CD4-positive, alpha-beta T cell treated with Interleukin-15 for 4 hours (primary cell): Measurements from ENCODE around the gene VEPH1.

Source experiments
- DNase-seq: peaks from one replicate; pipeline ENCODE4 v3.0.0-alpha.2; 2020; ENCODE audit warnings: low spot score

VEPH1 gene

DNA sequence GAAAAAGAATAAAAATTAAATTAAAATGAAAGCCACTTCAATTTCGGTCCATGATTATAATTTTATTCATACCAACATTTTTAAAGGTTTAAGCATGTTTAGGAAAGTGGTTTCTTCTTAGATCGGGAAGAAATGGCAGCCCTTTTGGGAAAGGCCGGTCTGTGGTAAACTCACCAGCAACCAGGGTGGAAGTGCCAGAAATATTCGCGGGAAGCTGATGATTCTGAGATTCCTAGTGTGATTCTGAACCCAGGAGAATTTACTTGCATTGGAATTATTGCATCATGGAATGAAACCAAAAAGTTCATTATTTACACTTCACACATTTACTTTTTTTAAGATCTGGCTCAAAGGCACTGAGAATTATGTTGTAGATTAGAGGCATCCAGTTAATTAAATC, 246.1 kb downstream of the VEPH1 start:
- no peak for DNase-seq

DNA sequence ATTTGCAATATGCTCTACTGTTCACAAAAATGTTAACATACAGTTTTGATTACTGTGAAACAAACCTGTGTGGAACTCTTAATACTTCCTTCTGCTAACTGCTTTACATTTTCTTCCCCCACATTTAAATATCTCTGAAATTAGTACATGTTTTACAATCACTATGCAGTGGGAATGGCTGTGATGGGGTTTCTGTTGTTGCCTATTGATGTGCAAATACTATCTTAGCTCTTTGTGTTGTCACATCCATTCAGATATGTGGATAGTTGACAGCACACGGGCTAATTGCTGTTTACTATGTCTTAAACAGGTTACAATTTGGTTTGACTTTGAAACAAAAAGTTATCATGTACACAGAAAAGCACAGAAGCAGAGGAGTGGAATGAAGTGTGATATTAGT, 247.4 kb downstream of the VEPH1 start:
- DNase-seq = no peak

DNA sequence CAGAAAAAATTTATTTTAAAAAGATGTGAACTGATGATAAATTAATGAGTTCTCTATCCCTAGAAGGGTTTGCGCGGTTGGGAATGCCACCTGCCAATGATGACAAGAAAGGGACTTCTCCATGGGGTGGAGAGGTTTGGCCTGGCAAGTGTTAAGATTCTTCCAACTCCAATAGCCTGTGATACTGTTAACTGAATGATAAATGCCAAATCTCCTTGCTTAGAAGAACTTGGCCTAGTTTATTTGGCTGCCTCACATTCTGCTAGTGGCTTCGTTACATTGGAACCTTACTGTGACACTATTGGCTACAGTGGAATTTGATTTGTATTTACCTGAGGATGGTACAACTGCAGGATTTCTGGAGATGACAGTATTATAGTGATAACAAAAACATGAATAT, 251.5 kb downstream of the VEPH1 start:
- DNase-seq = no peak

DNA sequence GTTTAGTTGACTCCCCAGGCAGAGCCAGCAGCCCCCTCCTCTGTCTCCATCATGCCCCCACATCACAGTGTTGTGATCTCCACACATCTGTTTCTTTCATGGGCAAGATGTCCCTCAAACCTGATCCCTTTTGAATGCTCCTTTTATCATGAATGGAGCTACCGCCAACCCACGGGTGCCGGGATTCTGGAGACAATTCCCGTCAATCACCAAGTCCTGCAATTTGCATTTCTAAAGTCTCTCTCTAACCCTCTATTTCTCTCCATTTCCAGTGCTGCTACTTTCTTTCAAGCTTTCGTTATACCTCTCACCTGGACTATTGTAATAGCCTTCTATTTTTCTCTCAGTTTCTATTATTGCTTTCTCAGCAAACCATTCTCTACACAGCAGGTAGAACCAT, 253.6 kb downstream of the VEPH1 start:
- no peak for DNase-seq

- no peak for DNase-seq
Observed at GRCh38 chr3:157248590-157249422, 254.4 kb downstream of the VEPH1 start.

GRCh38 chr3:157247391-157247790, 255.8 kb downstream of the VEPH1 start:
- DNase-seq = no peak

DNA sequence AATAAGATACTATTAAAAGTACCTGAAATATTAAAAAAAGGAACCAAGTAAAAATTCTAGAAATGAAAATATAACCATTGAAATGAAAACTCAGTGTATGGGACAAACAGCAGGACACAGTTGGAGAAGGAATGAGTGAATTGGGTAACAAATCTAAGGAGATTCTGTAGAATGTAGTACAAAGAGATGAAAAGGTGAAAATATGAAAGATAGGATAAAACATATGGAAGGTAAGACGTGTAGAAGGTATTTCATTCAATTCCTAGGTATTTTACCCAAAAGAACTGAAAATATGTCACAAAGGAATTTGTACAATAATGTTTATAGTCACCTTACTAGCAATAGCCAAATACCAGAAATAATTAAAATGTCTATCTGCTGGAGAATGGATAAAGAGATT, 260.4 kb downstream of the VEPH1 start:
- no peak for DNase-seq

GRCh38 chr3:157241599-157241998, 261.6 kb downstream of the VEPH1 start:
- no peak for DNase-seq

- DNase-seq = no peak
Observed at GRCh38 chr3:157240408-157240807, 262.8 kb downstream of the VEPH1 start.

GRCh38 chr3:157239082-157239704, 264.0 kb downstream of the VEPH1 start:
- peak; percentile 68 for DNase-seq

DNA sequence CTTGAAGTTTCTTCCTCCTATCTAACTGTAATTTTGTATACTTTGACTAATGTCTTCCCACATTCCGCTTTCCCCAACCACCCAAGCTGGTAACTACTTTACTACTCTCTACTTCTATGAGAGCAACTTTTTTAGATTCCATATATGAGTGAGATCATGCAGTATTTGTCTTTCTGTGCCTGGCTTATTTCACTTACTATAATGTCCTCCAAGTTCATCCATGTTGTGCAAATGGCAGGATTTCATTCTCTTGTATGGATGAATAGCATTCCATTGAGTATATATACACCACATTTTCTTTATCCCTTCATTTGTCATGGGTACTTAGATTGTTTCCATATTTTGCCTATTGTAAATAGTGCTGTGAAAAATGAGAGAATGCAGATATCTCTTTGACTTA, 264.8 kb downstream of the VEPH1 start:
- no peak for DNase-seq

- no peak for DNase-seq
Observed at GRCh38 chr3:157237886-157238285, 265.3 kb downstream of the VEPH1 start.

DNA sequence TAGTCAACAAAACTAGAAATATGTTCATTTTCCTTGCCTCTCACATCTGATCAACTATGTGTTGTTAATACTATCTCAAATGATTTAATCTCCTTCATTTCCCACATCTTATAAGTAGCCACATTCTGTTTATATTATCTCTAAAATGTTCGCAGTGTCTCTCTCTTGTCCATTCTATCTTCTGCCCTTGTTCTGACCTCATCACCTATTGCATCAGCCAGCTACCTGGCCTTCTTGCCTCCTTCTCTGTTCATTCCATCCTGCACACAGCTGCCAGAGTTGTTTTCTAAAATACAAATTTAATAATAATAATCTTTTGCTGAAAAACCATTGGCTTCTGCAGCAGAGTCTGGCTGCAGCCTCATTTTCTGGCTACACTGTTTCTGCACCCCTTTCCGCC, 267.9 kb downstream of the VEPH1 start:
- no peak for DNase-seq

DNA sequence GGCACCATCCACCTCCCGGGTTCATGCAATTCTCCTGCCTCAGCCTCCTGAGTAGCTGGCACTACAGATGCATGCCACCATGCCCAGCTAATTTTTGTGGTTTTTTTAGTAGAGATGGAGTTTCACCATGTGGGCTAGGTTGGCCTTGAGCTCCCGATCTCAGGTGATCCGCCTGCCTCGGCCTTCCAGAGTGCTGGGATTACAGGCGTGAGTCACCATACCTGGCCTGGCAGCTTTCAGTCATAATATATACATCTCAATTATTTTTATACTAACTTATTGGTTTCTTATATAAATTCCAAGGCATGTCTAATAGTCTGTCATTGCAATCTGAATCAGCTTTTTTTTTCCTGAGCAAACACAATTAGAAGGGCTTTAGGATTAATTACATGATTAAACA, 269.3 kb downstream of the VEPH1 start:
- DNase-seq = no peak

GRCh38 chr3:157232141-157232540, 271.1 kb downstream of the VEPH1 start:
- DNase-seq = no peak

- no peak for DNase-seq
Observed at GRCh38 chr3:157231071-157231470, 272.1 kb downstream of the VEPH1 start.

DNA sequence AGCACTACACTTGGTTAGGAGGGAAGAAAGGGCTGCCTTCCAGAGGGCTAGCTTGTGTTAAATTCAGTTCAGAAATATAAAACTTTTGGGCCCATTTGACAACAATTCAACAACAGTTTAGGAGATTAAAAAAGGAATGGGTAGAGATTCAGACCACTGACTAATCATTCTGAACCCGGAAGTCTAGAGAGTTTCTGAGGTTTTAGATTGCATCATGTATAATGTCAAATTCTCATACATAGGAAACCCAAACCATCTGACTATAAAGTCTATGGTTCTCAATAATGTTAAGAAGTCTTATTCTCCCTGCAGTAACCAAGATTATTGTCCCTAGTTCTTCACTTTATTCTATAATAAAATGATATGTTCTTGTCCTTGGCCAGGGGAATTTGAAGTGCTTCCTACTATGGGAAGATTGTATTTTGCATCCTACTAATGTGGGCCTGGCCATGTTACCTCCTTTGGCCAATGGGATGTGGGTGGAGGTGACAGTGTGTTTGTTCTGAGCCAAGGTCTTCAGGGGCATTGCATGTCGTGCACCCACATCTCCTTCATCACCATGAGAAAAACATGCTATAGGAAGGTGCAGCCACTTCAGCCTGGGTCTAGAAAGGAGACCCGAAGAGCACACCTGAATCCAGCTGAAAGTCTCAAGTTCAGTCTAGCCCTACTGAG, 276.9 kb downstream of the VEPH1 start:
- DNase-seq = no peak

GRCh38 chr3:157225001-157225400, 278.2 kb downstream of the VEPH1 start:
- no peak for DNase-seq

- DNase-seq = no peak
Observed at GRCh38 chr3:157220883-157221282, 282.3 kb downstream of the VEPH1 start.

DNA sequence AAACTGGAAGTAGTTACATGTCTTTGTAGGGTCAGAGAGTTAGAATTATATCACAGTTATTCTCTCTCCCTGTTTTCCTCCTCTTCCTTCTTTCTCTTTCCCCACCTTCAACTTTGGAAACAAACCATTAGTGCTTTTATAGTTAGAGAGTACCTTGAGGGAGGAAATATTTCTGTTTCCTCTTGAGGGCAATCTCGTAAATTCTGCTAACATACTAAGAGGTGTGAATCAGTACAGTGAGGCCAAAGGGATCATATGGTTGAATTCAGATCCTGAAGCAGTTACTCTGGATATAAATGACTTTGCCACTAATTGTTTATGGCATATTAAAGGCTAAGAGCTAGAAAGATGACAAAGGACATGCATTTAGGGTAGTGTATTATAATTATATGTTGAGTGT, 283.0 kb downstream of the VEPH1 start:
- no peak for DNase-seq

DNA sequence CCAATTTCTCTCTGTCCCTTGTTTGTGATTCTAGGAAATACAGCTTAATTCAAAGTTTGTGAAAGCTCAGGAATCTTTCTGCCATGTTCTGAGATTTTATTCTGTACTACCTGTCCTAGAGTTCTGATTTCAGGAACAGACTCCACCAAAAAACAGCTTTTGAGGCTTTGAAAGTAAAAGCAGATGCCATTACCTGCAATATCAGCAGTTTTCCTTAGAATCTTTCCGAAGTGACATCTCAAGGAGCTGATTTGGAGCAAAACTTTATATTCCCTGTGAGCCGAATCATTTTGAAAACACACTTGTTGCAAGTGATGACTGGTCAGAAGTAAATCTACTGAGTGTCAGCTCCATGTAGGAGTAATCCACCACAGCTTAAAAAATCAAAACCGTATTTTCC, 284.0 kb downstream of the VEPH1 start:
- no peak for DNase-seq
